Omental fat pad (tissue), 4 donors: Measurements from ENCODE around the gene USP32. TPM values are rescaled to one million over a fixed set of nuclear protein-coding genes. Genes with fewer than 3 reads are reported as not detected.

Experiments
- ATAC-seq: fragments of 150-250 bp; one replicate; pipeline ENCODE4 v1.9.1; 2016; ENCODE audit warnings: mild to moderate bottlenecking, moderate library complexity; ENCODE audit not compliant: low FRiP score
- DNase-seq: peaks from one replicate; pipeline ENCODE4 v3.0.0-alpha.2; 2019; ENCODE audit warnings: low spot score
- total RNA-seq, 4 donors: library from RNA; depleted of rRNA; stranded (reverse); fragments of >200 nt; gene quantifications; one replicate each; pipeline ENCODE4 v1.1.0, GENCODE V29; 2016
- TF ChIP-seq, protein P1 (sequence below), 3 donors: fragments of 450-650 bp; IDR thresholded peaks; one replicate each; pipeline ENCODE4 v1.5.1; 2016 to 2017; ENCODE audit warnings: antibody characterized with exemption in 3 of 3, mild to moderate bottlenecking in 3 of 3, moderate library complexity in 2 of 3

Gene USP32
- total RNA-seq, 4 donors from 2014 or later = 53.3 to 91.6 (median 69.7) TPM

DNA sequence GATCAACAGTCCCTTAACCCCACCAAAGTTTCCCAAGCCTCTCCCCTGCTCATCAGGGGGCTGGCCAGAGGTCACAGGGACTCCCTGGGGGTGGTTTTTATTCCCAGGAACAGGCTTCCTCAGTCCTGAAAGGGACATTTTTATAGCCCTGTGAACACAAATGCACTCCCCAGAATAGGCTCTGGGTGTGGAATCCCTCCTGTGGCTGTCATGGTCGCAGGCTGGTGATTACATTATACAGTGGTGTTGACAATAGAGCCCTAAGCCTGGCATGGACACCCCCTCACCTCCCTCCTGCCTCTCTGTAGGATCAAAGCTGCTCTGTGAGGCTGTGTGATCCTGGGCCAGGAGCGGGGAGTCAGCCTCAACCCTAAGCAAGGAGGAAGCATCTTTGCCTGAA is 243.6 kb downstream of the USP32 start:
- DNase-seq (no peak), ATAC-seq (no peak)
- TF ChIP-seq, protein P1, sequence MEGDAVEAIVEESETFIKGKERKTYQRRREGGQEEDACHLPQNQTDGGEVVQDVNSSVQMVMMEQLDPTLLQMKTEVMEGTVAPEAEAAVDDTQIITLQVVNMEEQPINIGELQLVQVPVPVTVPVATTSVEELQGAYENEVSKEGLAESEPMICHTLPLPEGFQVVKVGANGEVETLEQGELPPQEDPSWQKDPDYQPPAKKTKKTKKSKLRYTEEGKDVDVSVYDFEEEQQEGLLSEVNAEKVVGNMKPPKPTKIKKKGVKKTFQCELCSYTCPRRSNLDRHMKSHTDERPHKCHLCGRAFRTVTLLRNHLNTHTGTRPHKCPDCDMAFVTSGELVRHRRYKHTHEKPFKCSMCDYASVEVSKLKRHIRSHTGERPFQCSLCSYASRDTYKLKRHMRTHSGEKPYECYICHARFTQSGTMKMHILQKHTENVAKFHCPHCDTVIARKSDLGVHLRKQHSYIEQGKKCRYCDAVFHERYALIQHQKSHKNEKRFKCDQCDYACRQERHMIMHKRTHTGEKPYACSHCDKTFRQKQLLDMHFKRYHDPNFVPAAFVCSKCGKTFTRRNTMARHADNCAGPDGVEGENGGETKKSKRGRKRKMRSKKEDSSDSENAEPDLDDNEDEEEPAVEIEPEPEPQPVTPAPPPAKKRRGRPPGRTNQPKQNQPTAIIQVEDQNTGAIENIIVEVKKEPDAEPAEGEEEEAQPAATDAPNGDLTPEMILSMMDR (IDR thresholded peaks at IDR 0.05) = no peak

DNA sequence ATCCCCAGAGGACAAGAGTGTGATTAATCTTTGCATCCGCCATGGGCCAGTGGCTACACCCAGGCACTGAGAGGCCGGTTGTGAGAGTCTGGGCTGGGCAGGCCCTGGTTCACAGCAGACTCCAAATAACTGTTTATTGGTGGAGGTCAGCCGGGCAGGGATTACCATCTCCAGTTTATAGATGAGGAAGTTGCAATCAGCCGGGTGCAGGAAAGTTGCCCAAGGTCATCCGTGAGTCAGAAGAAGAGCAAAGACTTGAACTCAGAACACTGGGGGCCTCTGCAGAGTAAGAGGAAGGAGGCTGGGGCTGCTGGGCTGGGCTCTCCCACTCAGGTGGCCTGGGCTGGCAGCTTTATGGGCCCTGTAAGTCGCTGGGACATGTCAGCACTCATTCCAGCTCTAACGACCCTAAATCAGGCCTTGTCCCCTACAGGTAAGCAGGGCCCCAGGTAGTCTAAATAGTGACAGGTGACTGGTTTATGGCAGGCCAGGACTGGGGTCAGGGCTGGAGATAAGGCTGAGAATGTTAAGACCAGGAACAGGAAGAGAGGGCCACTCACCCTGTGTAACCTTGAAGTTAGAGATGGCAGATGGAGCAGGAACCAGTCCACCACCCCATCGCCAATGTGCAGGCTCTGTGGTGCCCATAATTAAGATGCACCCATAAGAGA is 244.2 kb downstream of the USP32 start:
- TF ChIP-seq, protein P1 (IDR thresholded peaks at IDR 0.05) = no peak

DNA sequence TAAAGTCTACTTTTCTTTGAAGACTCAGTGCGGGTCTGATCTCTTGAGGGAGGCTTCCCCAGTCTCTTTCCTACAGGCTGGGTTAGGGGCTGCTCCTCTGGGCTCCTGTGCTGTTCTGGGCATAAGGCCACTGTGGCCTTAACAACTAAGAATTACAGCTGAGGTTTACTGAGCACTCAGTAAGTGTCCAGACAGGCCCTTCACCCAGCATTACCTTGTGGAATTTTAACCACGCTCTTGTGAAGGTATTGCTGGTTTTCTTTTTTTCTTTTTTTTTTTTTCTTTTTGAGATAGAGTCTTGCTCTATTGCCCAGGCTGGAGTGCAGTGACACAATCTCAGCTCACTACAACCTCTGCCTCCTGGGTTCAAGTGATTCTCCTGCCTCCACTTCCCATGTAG is 245.7 kb downstream of the USP32 start:
- DNase-seq (no peak), ATAC-seq (no peak)
- TF ChIP-seq, protein P1 (IDR thresholded peaks at IDR 0.05) = no peak

More for the DNA sequence above, 244.2 kb downstream of the USP32 start:
- DNase-seq (no peak), ATAC-seq (no peak)

DNA sequence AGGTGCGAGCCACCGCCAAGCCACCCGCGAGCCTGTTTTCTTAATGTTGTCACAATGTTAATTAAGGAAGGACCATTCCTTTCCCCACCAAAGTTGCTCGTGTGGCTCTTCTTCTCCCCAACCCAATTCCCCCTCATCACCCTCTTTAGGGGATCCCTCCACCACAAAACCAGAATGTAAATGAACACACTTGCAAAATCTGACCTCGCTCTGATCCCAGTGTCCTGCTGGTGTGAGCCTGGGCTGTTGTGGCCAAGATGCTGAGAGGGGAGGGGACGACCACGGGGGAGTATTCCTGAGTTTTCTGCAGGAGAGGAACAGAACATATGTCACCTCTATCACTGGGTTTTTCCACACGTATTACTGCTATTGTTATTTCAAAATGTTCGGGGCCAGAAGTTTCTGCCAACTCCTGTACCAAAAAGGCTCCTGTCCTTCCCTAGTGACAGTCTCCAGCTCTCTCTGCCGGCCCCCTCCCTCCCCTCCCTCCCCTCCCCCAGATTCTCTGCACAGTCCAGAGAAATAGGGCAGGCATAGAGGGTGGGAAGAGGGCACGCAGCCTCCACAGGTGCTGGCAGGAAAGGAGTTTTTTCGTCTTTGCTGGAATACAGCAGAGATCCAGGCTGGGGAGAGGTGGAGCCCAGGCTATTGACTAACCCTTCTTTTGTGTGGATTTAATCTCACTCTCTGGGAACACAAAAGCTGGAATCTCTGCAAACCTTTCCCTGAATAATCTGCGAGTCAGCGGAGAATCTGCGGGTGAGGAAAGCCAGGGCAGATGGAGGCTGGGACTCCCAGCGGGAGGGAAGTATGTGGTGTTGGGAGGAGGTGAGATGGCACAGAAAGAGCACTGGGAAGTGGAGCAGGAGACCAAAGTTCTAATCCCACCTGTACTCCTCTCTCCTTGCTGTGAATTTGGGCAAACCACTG is 246.7 kb downstream of the USP32 start:
- no peak for ATAC-seq
- TF ChIP-seq, protein P1 (IDR thresholded peaks at IDR 0.05) = no peak
- no peak for DNase-seq

DNA sequence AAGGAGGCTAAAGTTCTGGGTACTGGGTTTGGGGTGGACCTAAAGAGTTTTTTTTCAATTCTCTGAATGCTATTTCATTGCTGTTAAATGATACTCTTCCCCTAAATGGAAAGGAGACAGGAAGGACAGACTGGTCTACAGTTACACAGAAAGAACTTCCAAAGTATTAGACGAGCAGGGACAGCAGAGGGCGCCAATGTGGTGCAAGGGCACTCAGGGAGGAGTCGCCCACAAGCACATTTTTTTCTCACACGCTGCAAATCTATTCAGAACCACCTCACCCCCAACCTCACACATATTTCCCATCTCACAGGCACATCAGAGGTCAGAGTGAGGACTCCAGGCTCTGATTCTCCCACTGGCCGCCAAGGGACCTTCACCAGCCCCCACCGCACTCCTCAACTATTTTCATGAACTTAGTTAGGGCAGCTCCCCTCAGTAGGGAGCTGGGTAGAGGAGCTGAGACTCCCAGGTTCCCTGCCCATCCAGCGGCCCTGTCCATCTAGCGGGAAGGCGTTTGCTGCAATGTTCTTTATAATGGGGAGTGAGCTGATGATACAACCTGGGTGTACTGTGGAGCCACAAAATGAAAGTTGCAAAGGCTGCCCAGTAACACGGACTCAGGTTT is 248.9 kb downstream of the USP32 start:
- DNase-seq (peak; percentile 91), ATAC-seq (peak; percentile 64)
- TF ChIP-seq, protein P1 (IDR thresholded peaks at IDR 0.05) = no peak

DNA sequence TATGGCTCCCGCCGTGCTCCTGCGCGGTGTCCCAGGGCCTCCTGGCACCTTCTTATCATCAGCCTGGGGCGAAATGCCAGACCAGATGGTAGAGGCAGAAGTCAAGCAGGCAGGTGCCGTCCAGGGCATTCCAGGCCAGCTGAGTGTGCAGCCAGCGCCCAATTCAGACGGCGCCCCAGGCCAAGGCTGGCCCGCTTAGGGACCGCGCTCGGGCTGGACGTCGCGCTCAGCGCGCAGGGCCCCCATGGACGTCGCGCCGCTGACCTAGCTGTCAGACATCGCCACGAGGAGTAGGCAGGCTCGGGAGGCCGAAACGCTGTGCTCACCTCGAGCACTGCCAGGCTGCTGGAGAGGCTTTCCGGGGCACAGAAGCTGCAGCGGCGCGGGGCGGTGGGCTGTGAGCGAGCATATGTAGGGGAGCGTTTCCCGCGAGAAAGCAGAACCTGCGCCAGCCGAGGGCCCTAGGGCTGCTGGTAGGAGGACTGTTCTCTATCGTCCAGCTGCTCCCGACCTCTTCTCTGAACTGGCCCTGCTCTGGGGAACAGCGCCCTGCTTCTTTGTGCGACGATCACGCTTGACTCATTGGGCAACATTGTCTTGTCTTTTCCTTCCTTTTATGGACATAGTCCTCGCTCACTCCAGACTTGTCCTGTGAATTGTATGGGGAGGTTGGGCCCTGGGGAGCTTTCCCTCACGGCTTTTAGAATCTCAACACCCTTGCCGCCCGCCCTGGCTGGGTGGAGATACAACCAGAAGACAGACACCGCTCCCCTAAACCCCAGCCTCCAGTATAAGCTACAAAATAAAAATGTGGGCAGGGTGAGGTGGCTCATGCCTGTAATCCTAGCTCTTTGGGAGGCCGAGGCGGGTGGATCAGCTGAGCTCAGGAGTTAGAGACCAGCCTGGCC is 250.6 kb downstream of the USP32 start:
- DNase-seq = no peak
- no peak for ATAC-seq
- TF ChIP-seq, protein P1 (IDR thresholded peaks at IDR 0.05) = no peak
